Naive thymus-derived CD4-positive, alpha-beta T cell (primary cell): ENCODE measurements around the gene ENTPD6. TPM values are rescaled to one million over a fixed set of nuclear protein-coding genes. Genes with fewer than 3 reads are reported as not detected.
A peak's percentile ranks its signal among the peaks of the same experiment; 100 is the strongest.

ENCODE experiments used
- ATAC-seq: fragments of 150-1000 bp; cut with Tn5 transposase; 2 replicates; pipeline ENCODE4 v1.10.0; 2021; ENCODE audit warnings: mild to moderate bottlenecking, moderate library complexity
- CTCF ChIA-PET: fragments of 350-600 bp; sonication (Branson Sonifier 250); formaldehyde crosslinking; loops from one replicate; lab custom pipeline; 2021; ENCODE audit warnings: antibody characterized with exemption; lab: Charles Lee
- POLR2A ChIA-PET: fragments of 350-600 bp; sonication (Branson Sonifier 250); formaldehyde crosslinking; loops from one replicate; lab custom pipeline; 2021; ENCODE audit warnings: antibody characterized with exemption, inconsistent platforms; lab: Charles Lee
- DNase-seq, 9 donors: peaks; one replicate each; pipeline versions ENCODE4 v3.0.0 to v3.0.0-alpha.2; 2020 to 2022; ENCODE audit warnings: mixed read lengths in 1 of 9
- H3K27ac ChIP-seq: one replicate; pipeline ENCODE4 v1.7.0; 2013; ENCODE audit warnings: mild to moderate bottlenecking, low read depth, low read length, moderate library complexity
- H3K27me3 ChIP-seq, 2 donors: one replicate each; pipeline ENCODE4 v1.7.0; 2013; ENCODE audit warnings: low read length in 2 of 2, mild to moderate bottlenecking in 2 of 2, moderate library complexity in 2 of 2; ENCODE audit not compliant: control insufficient read depth in 2 of 2, insufficient read depth in 2 of 2
- H3K36me3 ChIP-seq, 3 experiments: 1 replicate in 2 of 3; 2 replicates in 1 of 3; pipeline ENCODE4 v1.7.0; 2013; ENCODE audit warnings: low read length in 3 of 3, mild to moderate bottlenecking in 3 of 3, moderate library complexity in 1 of 3; ENCODE audit not compliant: insufficient read depth in 3 of 3, control insufficient read depth in 2 of 3
- H3K4me1 ChIP-seq, 2 donors: one replicate each; pipeline ENCODE4 v1.7.0; 2013; ENCODE audit warnings: low read length in 2 of 2, mild to moderate bottlenecking in 2 of 2, moderate library complexity in 1 of 2; ENCODE audit not compliant: control insufficient read depth in 2 of 2, insufficient read depth in 2 of 2
- H3K4me3 ChIP-seq: 2 replicates; pipeline ENCODE4 v1.7.0; 2013; ENCODE audit warnings: mild to moderate bottlenecking, low read length
- H3K9me3 ChIP-seq, 3 experiments: 1 replicate in 2 of 3; 2 replicates in 1 of 3; pipeline ENCODE4 v1.7.0; 2013; ENCODE audit warnings: low read length in 3 of 3; ENCODE audit not compliant: control insufficient read depth in 2 of 3
- H3K27ac Mint-ChIP-seq, 9 donors: one replicate each; pipeline ENCODE4 v1.8.0; 2020 to 2022; ENCODE audit warnings: mixed read lengths in 9 of 9, mild to moderate bottlenecking in 8 of 9, moderate library complexity in 5 of 9, inconsistent platforms in 2 of 9
- H3K27me3 Mint-ChIP-seq, 5 donors: one replicate each; pipeline ENCODE4 v1.8.0; 2021 to 2022; ENCODE audit warnings: mixed read lengths in 5 of 5, mild to moderate bottlenecking in 1 of 5
- H3K36me3 Mint-ChIP-seq, 5 donors: one replicate each; pipeline ENCODE4 v1.8.0; 2020 to 2022; ENCODE audit warnings: mixed read lengths in 5 of 5, mild to moderate bottlenecking in 3 of 5, inconsistent platforms in 1 of 5
- H3K4me1 Mint-ChIP-seq, 7 donors: one replicate each; pipeline ENCODE4 v1.8.0; 2020 to 2022; ENCODE audit warnings: mixed read lengths in 7 of 7, mild to moderate bottlenecking in 3 of 7, inconsistent platforms in 1 of 7
- H3K4me3 Mint-ChIP-seq, 10 donors: one replicate each; pipeline ENCODE4 v1.8.0; 2020 to 2022; ENCODE audit warnings: mild to moderate bottlenecking in 10 of 10, mixed read lengths in 10 of 10, moderate library complexity in 6 of 10, inconsistent platforms in 2 of 10
- H3K9me3 Mint-ChIP-seq, 11 donors: one replicate each; pipeline ENCODE4 v1.8.0; 2020 to 2022; ENCODE audit warnings: mixed read lengths in 11 of 11, mild to moderate bottlenecking in 4 of 11, inconsistent platforms in 1 of 11, moderate library complexity in 1 of 11
- intact Hi-C, 2 donors: fragments of 100-400 bp; cut with micrococcal nuclease; formaldehyde crosslinking; loops; one replicate each; pipeline ENCODE4 v1.15.1; 2023
- polyA plus RNA-seq, 2 donors: library from polyadenylated mRNA; unstranded; fragments of 300-500 nt; fragmentation: Illumina TruSeq; gene quantifications; one replicate each; pipeline ENCODE4 v1.2.3, GENCODE V29; 2021
- total RNA-seq, 6 experiments: library from RNA in 5 of 6; stranded (reverse) in 5 of 6; gene quantifications; 1 replicate in 5 of 6; 2 replicates in 1 of 6; pipeline ENCODE4 v1.2.3 and lab custom pipeline; 2021 to 2026

Gene ENTPD6
- total and polyA plus RNA-seq, 7 experiments from 2014 or later = 41.1 to 108 (median 68.6) TPM

DNA sequence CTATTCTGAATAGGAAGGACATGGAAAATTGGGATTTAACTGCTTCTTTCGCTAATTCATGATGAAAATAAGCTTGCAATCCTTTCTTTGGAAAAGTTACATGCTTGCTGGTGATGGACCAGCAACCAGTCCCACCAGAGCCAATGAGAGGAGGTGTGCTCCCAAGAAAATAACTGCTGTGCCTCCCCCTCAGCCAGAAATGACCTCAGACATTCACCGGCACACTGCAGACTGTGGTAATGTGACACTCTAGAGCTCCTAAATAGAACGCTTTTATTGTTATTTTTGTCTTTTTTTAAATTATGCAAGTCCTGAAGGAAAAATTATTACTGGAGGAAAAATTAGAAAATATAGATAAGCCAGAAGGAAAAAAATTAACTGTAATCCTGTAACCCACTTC is 55.0 kb downstream of the ENTPD6 start:
- H3K27ac Mint-ChIP-seq = peak overlapping the region in 7 of 9 donors; percentile 4 to 88 (median 47)
- ATAC-seq (no peak), DNase-seq (no peak)
- peaks cover 0 to 8% (median 0%) of the 10 kb centered on the region in 5 donors for H3K27me3 Mint-ChIP-seq
- Histone ChIP-seq H3K4me3 (peak overlapping the region; percentile 20), H3K9me3 (no peaks in the 10 kb centered on the region), H3K36me3 (peaks cover 0 to 3% (median 0%) of the 10 kb centered on the region in 3 experiments), H3K27me3 (no peaks in the 10 kb centered on the region), H3K4me1 (peaks cover 5 to 7% of the 10 kb centered on the region in 2 donors), H3K27ac (peak overlapping the region; percentile 31)
- peaks cover 0 to 8% (median 0%) of the 10 kb centered on the region in 5 donors for H3K36me3 Mint-ChIP-seq
- intact Hi-C loops = no loop called here
- CTCF ChIA-PET = interaction anchor here (0.8 to 1.0 kb wide), 3 partner anchors 8 to 148 kb away, joined by 3 to 4 read pairs (median 3); no protein-coding TSS in a partner anchor
- peaks cover 0 to 3% (median 0%) of the 10 kb centered on the region in 11 donors for H3K9me3 Mint-ChIP-seq
- POLR2A ChIA-PET = interaction anchor here (0.5 to 6.8 kb wide), 3 partner anchors 8 to 55 kb away, joined by 3 to 55 read pairs (median 3); partner anchors contain the start of gene ENTPD6
- H3K4me3 Mint-ChIP-seq = peak overlapping the region in 9 of 10 donors; percentile 83 to 99 (median 94)
- H3K4me1 Mint-ChIP-seq = peaks cover 21 to 69% (median 59%) of the 10 kb centered on the region in 7 donors

DNA sequence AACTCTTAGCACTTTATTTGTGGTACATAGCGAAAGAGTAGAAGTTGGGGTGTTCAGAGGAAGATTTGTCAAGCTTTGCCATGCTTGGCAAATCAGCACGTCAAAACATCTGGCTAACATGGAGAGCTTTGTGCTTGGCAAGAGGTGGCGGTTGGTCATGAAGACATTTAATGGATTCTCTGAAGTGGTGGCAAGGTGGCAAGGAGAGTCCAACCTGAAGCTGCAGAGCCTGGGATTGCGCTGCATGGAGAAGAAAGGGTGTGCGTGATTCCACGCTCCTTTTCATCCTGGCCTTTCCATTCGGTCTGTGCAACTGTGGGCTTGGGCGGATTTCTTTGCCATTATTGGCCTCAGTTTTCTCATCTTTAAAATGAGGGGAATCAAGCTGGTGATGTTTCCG is 55.5 kb downstream of the ENTPD6 start:
- POLR2A ChIA-PET = interaction anchor here (0.5 to 6.8 kb wide), 4 partner anchors 8 to 56 kb away, joined by 3 to 55 read pairs (median 4); partner anchors contain the start of gene ENTPD6
- CTCF ChIA-PET = no interaction called here
- DNase-seq = no peak
- Mint-ChIP-seq H3K27ac (peak overlapping the region in 7 of 9 donors; percentile 4 to 88 (median 64)), H3K27me3 (peaks cover 0 to 8% (median 0%) of the 10 kb centered on the region in 5 donors), H3K4me3 (peak overlapping the region in 6 of 10 donors; percentile 61 to 95 (median 89)), H3K4me1 (peaks cover 25 to 71% (median 61%) of the 10 kb centered on the region in 7 donors), H3K36me3 (peaks cover 0 to 8% (median 0%) of the 10 kb centered on the region in 5 donors), H3K9me3 (peaks cover 0 to 3% (median 0%) of the 10 kb centered on the region in 11 donors)
- no peaks in the 10 kb centered on the region for H3K27me3 ChIP-seq
- no peak overlapping the region for H3K27ac ChIP-seq
- peaks cover 0 to 3% (median 0%) of the 10 kb centered on the region in 3 experiments for H3K36me3 ChIP-seq
- H3K4me1 ChIP-seq = peaks cover 5 to 7% of the 10 kb centered on the region in 2 donors
- intact Hi-C loops = no loop called here
- H3K9me3 ChIP-seq = no peaks in the 10 kb centered on the region
- H3K4me3 ChIP-seq = no peak overlapping the region
- no peak for ATAC-seq

DNA sequence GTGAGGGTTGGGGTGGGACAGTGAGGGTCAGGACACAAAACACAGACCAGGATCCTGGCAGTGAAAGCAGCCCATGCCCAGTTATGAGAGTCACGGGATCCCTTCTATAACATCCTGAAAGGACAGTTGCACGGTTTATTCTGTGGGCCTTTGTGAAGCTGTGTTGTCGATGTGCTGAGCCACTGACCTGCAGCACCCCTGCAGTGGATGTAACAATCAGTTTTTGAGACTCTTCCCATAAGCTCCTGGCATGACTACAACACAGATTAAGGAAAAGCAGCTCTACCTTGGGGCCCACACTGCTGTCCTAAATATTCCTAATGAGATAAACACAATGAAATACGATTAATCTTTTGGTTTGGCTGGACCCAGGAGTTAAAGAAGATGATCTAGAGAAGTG is 56.0 kb downstream of the ENTPD6 start:
- H3K27ac Mint-ChIP-seq = peak overlapping the region in 5 of 9 donors; percentile 2 to 88 (median 58)
- ATAC-seq (no peak), DNase-seq (no peak)
- H3K36me3 ChIP-seq = peaks cover 0 to 3% (median 0%) of the 10 kb centered on the region in 3 experiments
- no peaks in the 10 kb centered on the region for H3K27me3 ChIP-seq
- no peak overlapping the region for H3K27ac ChIP-seq
- intact Hi-C loops = no loop called here
- POLR2A ChIA-PET = interaction anchor here (0.6 to 6.8 kb wide), 2 partner anchors 7 to 12 kb away, joined by 4 to 55 read pairs; no protein-coding TSS in a partner anchor
- peak overlapping the region in 4 of 10 donors; percentile 17 to 95 (median 89) for H3K4me3 Mint-ChIP-seq
- peaks cover 5 to 7% of the 10 kb centered on the region in 2 donors for H3K4me1 ChIP-seq
- H3K4me3 ChIP-seq = no peak overlapping the region
- no peaks in the 10 kb centered on the region for H3K9me3 ChIP-seq
- CTCF ChIA-PET = no interaction called here
- peaks cover 0 to 3% (median 0%) of the 10 kb centered on the region in 5 donors for H3K27me3 Mint-ChIP-seq
- H3K9me3 Mint-ChIP-seq = peaks cover 0 to 3% (median 0%) of the 10 kb centered on the region in 11 donors
- peaks cover 0 to 8% (median 0%) of the 10 kb centered on the region in 5 donors for H3K36me3 Mint-ChIP-seq
- H3K4me1 Mint-ChIP-seq = peaks cover 30 to 76% (median 62%) of the 10 kb centered on the region in 7 donors

DNA sequence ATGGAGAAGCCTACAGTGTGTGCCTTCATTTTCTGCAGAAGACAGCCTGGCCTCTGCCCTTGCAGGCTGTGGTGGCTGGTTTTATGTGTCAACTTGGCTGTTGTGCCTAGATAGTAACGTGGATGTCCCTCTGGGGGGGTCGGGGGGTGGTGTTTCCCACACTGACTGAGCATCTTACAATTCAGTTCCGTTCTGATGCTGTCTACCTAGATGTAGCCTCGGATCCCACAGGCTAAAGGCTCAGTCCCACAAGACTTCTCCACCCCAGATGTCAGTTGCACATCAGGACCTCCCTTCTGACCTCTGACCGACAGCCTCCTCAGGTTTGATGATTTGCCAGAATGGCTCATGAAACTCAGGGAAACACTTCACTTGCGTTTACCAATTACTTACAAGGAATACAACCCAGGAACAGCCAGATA is 56.7 kb downstream of the ENTPD6 start:
- Mint-ChIP-seq H3K36me3 (peaks cover 0 to 8% (median 0%) of the 10 kb centered on the region in 5 donors), H3K4me3 (peak overlapping the region in 2 of 10 donors; percentile 17 to 93), H3K4me1 (peaks cover 30 to 73% (median 62%) of the 10 kb centered on the region in 7 donors), H3K9me3 (peaks cover 0 to 3% (median 0%) of the 10 kb centered on the region in 11 donors), H3K27ac (peak overlapping the region in 6 of 9 donors; percentile 5 to 77 (median 52)), H3K27me3 (no peaks in the 10 kb centered on the region)
- peaks cover 0 to 3% (median 0%) of the 10 kb centered on the region in 3 experiments for H3K36me3 ChIP-seq
- no peak overlapping the region for H3K4me3 ChIP-seq
- no peaks in the 10 kb centered on the region for H3K27me3 ChIP-seq
- no peaks in the 10 kb centered on the region for H3K9me3 ChIP-seq
- DNase-seq (no peak), ATAC-seq (no peak)
- ChIA-PET POLR2A (no interaction called here), CTCF (interaction anchor here (0.6 kb wide), 1 partner anchor 32 kb away, joined by 3 read pairs; no protein-coding TSS in a partner anchor)
- H3K4me1 ChIP-seq = peaks cover 0 to 1% of the 10 kb centered on the region in 2 donors
- H3K27ac ChIP-seq = no peak overlapping the region
- intact Hi-C loops = no loop called here

DNA sequence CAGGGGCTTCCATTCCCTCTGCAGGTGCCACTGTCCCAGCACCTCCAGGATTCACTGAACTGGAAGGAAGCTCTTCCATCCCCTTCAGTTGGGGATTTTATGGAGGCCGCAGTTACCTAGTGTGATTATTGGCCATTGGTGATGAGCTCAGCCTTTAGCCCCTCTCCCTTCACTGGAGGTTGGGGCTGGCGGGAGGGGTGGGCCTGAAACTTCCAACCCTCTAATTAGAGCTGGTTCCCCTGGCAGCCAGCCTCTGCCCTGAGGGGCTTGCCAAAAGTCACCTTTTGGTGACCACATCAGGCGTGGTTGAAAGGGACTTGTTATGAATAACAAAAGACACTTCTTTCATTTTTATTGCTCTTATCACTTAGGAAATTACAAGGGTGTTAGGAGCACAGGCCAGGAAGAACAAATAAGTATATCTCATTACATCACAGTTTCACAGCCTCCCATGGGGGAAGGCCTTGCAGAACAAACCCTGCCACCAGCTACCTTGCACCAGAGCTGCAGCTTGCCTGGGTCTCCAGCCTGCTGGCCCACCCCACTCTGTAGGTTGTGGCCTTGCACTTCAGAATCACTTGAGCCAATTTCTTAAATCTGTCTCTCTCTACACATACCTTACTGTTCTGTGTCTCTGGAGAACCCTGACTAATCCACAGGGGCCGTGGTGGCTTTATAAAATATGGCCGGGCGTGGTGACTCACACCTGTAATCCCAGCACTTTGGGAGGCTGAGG is 57.3 kb downstream of the ENTPD6 start:
- no peaks in the 10 kb centered on the region for H3K27me3 Mint-ChIP-seq
- DNase-seq (no peak), ATAC-seq (no peak)
- H3K36me3 Mint-ChIP-seq = peaks cover 0 to 8% (median 0%) of the 10 kb centered on the region in 5 donors
- ChIA-PET POLR2A (interaction anchor here (0.6 kb wide), 1 partner anchor 12 kb away, joined by 3 read pairs; no protein-coding TSS in a partner anchor), CTCF (no interaction called here)
- H3K27ac ChIP-seq = no peak overlapping the region
- peak overlapping the region in 6 of 9 donors; percentile 12 to 77 (median 66) for H3K27ac Mint-ChIP-seq
- no peaks in the 10 kb centered on the region for H3K4me1 ChIP-seq
- H3K9me3 Mint-ChIP-seq = peaks cover 0 to 3% (median 0%) of the 10 kb centered on the region in 11 donors
- intact Hi-C loops = no loop called here
- peak overlapping the region in 1 of 10 donors; percentile 41 for H3K4me3 Mint-ChIP-seq
- H3K27me3 ChIP-seq = no peaks in the 10 kb centered on the region
- H3K4me3 ChIP-seq = no peak overlapping the region
- peaks cover 30 to 74% (median 67%) of the 10 kb centered on the region in 7 donors for H3K4me1 Mint-ChIP-seq
- no peaks in the 10 kb centered on the region for H3K9me3 ChIP-seq
- peaks cover 0 to 3% (median 0%) of the 10 kb centered on the region in 3 experiments for H3K36me3 ChIP-seq

DNA sequence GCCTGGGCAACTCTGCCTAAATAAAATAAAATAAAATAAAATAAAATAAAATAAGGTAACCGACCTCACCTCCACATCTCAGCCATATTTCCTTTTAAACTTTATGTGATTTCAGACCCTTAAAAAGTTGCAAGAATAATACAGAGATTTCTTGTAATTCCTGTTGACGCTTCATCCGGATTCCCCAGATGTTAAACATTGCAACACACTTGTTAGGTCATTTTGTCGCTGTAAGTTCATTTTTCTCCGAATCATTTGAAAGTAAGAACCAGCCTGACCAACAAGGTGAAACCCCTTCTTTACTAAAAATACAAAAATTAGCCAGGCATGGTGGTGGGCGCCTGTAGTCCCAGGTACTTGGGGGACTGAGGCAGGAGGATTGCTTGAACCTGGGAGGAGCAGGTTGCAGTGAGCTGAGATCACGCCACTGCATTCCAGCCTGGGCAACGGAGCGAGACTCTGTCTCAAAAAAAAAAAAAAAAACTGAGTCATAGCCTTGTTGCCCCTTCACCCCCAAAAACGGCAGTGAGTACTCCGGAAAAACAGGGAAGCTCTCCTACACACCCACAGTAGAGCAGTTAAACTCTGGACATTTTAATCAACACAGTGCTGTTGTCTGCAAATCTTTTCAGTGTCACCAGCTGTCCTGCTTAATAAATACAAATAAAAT is 58.2 kb downstream of the ENTPD6 start:
- H3K9me3 ChIP-seq = no peaks in the 10 kb centered on the region
- DNase-seq (no peak), ATAC-seq (no peak)
- CTCF ChIA-PET = interaction anchor here (1.1 kb wide), 1 partner anchor 43 kb away, joined by 4 read pairs; no protein-coding TSS in a partner anchor
- POLR2A ChIA-PET = interaction anchor here (0.6 to 1.0 kb wide), 3 partner anchors 11 to 259 kb away, joined by 3 read pairs; no protein-coding TSS in a partner anchor
- H3K27me3 ChIP-seq = no peaks in the 10 kb centered on the region
- intact Hi-C loops = no loop called here
- Mint-ChIP-seq H3K36me3 (peaks cover 0 to 8% (median 0%) of the 10 kb centered on the region in 5 donors), H3K27me3 (no peaks in the 10 kb centered on the region), H3K9me3 (no peaks in the 10 kb centered on the region), H3K27ac (peak overlapping the region in 2 of 9 donors; percentile 62 to 72), H3K4me3 (no peak overlapping the region), H3K4me1 (peaks cover 30 to 81% (median 74%) of the 10 kb centered on the region in 7 donors)
- H3K4me3 ChIP-seq = no peak overlapping the region
- no peak overlapping the region for H3K27ac ChIP-seq
- no peaks in the 10 kb centered on the region for H3K36me3 ChIP-seq
- H3K4me1 ChIP-seq = peaks cover 0 to 4% of the 10 kb centered on the region in 2 donors
